HG03460 (cell line): ENCODE measurements around the gene HYI.

Experiments
- ATAC-seq: cut with Tn5 transposase; IDR thresholded peaks from one replicate; pipeline ENCODE4 v1.9.1; 2021; ENCODE audit not compliant: unreplicated experiment

Gene HYI

GRCh38 chr1:43405219-43405875 lies 48.4 kb downstream of the HYI start:
- no peak for ATAC-seq

- no peak for ATAC-seq
Observed at GRCh38 chr1:43404353-43404752, 49.4 kb downstream of the HYI start.

GRCh38 chr1:43402089-43402865 lies 51.5 kb downstream of the HYI start:
- ATAC-seq = no peak
